ENCODE results near the gene FAM118B. TPM values are rescaled to one million over a fixed set of nuclear protein-coding genes. Genes with fewer than 3 reads are reported as not detected.

Gene FAM118B
- total RNA-seq, 1 donor from 2014 or later = 28.4 TPM

- no peak for TF ChIP-seq CTCF (conservative IDR thresholded peaks at IDR 0.05)
- DNase-seq (ENCODE audit: low read depth, low spot score) = no peak
- Mint-ChIP-seq H3K4me3 (no peak overlapping the region), H3K36me3 (ENCODE audit: low read depth) (peaks cover 7% of the 10 kb centered on the region), H3K27ac (ENCODE audit: unreplicated experiment) (no peak overlapping the region), H3K27me3 (ENCODE audit: low read depth) (no peaks in the 10 kb centered on the region), H3K9me3 (no peaks in the 10 kb centered on the region), H3K4me1 (peaks cover 12% of the 10 kb centered on the region)
These were observed 65.7 kb downstream of the FAM118B start for GRCh38 chr11:126277322-126277721.

GRCh38 chr11:126277780-126278179 lies 66.2 kb downstream of the FAM118B start:
- H3K27ac Mint-ChIP-seq (ENCODE audit: unreplicated experiment) = no peak overlapping the region
- H3K27me3 Mint-ChIP-seq (ENCODE audit: low read depth) = no peaks in the 10 kb centered on the region
- peaks cover 7% of the 10 kb centered on the region for H3K36me3 Mint-ChIP-seq (ENCODE audit: low read depth)

GRCh38 chr11:126279191-126279590 lies 67.6 kb downstream of the FAM118B start:
- no peak for TF ChIP-seq CTCF (conservative IDR thresholded peaks at IDR 0.05)
- H3K27ac Mint-ChIP-seq (ENCODE audit: unreplicated experiment) = no peak overlapping the region

More at GRCh38 chr11:126277780-126278179, 66.2 kb downstream of the FAM118B start:
- H3K4me3 Mint-ChIP-seq = no peak overlapping the region
- H3K4me1 Mint-ChIP-seq = peaks cover 15% of the 10 kb centered on the region
- no peak for DNase-seq (ENCODE audit: low read depth, low spot score)
- no peaks in the 10 kb centered on the region for H3K9me3 Mint-ChIP-seq
- no peak for TF ChIP-seq CTCF (conservative IDR thresholded peaks at IDR 0.05)

GRCh38 chr11:126280595-126280994 lies 69.0 kb downstream of the FAM118B start:
- no peak for TF ChIP-seq CTCF (conservative IDR thresholded peaks at IDR 0.05)
- H3K4me3 Mint-ChIP-seq = peak overlapping the region; percentile 68
- no peaks in the 10 kb centered on the region for H3K9me3 Mint-ChIP-seq
- peaks cover 7% of the 10 kb centered on the region for H3K36me3 Mint-ChIP-seq (ENCODE audit: low read depth)
- H3K27ac Mint-ChIP-seq (ENCODE audit: unreplicated experiment) = no peak overlapping the region
- no peak for DNase-seq (ENCODE audit: low read depth, low spot score)
- peaks cover 29% of the 10 kb centered on the region for H3K4me1 Mint-ChIP-seq
- H3K27me3 Mint-ChIP-seq (ENCODE audit: low read depth) = peaks cover 3% of the 10 kb centered on the region

More at GRCh38 chr11:126279191-126279590, 67.6 kb downstream of the FAM118B start:
- peaks cover 7% of the 10 kb centered on the region for H3K36me3 Mint-ChIP-seq (ENCODE audit: low read depth)
- H3K9me3 Mint-ChIP-seq = no peaks in the 10 kb centered on the region
- H3K4me1 Mint-ChIP-seq = peaks cover 22% of the 10 kb centered on the region
- H3K4me3 Mint-ChIP-seq = peak overlapping the region; percentile 68
- peaks cover 3% of the 10 kb centered on the region for H3K27me3 Mint-ChIP-seq (ENCODE audit: low read depth)
- no peak for DNase-seq (ENCODE audit: low read depth, low spot score)

GRCh38 chr11:126281245-126281644 lies 69.7 kb downstream of the FAM118B start:
- peaks cover 29% of the 10 kb centered on the region for H3K4me1 Mint-ChIP-seq
- H3K4me3 Mint-ChIP-seq = peak overlapping the region; percentile 92
- no peak for DNase-seq (ENCODE audit: low read depth, low spot score)
- no peak for TF ChIP-seq CTCF (conservative IDR thresholded peaks at IDR 0.05)
- no peaks in the 10 kb centered on the region for H3K9me3 Mint-ChIP-seq
- peaks cover 3% of the 10 kb centered on the region for H3K27me3 Mint-ChIP-seq (ENCODE audit: low read depth)
- peaks cover 5% of the 10 kb centered on the region for H3K36me3 Mint-ChIP-seq (ENCODE audit: low read depth)
- no peak overlapping the region for H3K27ac Mint-ChIP-seq (ENCODE audit: unreplicated experiment)

Measured in neural crest cell (in vitro differentiated cells).